Lower leg skin (tissue), 4 donors: ENCODE results near the gene KCTD18. TPM values are rescaled to one million over a fixed set of nuclear protein-coding genes. Genes with fewer than 3 reads are reported as not detected.

Experiments used
- DNase-seq, 2 donors: peaks; one replicate each; pipeline ENCODE4 v3.0.0-alpha.2; 2019; ENCODE audit warnings: low spot score in 2 of 2
- H3K4me3 ChIP-seq: fragments of 200-600 bp; sonication (generic); 2 replicates; pipeline ENCODE4 v1.5.1; 2017; ENCODE audit warnings: mild to moderate bottlenecking, low read depth; ENCODE audit not compliant: poor library complexity, severe bottlenecking
- POLR2A ChIP-seq, 2 donors: fragments of 450-650 bp; IDR thresholded peaks; one replicate each; pipeline ENCODE4 v1.6.1; 2016 to 2017; ENCODE audit warnings: antibody characterized with exemption in 2 of 2, mild to moderate bottlenecking in 1 of 2, moderate library complexity in 1 of 2
- WGBS, 2 donors: methylation state at CpG; one replicate each; pipeline ENCODE4 v1.1.5; 2018; 5-methylcytosine and 5-hydroxymethylcytosine counted together
- intact Hi-C: fragments of 100-400 bp; cut with DNase I; formaldehyde crosslinking; loops from one replicate; pipeline ENCODE4 v1.15.0; 2023; ENCODE audit warnings: low total_unique reads
- total RNA-seq, 4 donors: library from RNA; depleted of rRNA; stranded (reverse); fragments of >200 nt; gene quantifications; one replicate each; pipeline ENCODE4 v1.1.0, GENCODE V29; 2016
- TF ChIP-seq, protein P1 (sequence below), 3 donors: fragments of 450-650 bp; IDR thresholded peaks; one replicate each; pipeline ENCODE4 v1.5.1; 2016; ENCODE audit warnings: antibody characterized with exemption in 3 of 3, mild to moderate bottlenecking in 3 of 3, moderate library complexity in 2 of 3

Gene KCTD18
- total RNA-seq, 4 donors from 2014 or later: 16.9 to 26.2 (median 21.9) TPM

DNA sequence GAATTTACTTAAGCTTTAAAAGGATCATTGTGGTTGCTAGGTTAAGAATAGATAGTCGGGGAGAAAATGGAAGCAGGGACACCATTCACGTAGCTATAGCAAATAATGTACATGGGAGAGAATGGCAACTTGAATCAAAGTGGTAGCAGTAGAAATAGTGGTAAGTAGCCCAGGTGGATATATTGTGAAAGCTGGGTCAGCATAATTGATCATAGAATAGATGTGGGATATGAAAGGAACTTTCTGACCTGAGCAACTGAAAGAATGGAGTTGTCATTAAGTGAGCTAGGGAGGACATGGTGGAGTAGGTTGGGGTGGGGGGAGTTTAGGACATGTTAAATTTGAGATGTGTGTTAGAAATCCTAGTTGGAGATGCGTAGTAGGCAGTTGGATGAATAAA, 18.4 kb upstream of the KCTD18 start:
- intact Hi-C loops: no loop called here
- TF ChIP-seq POLR2A (IDR thresholded peaks at IDR 0.05): no peak
- TF ChIP-seq, protein P1, sequence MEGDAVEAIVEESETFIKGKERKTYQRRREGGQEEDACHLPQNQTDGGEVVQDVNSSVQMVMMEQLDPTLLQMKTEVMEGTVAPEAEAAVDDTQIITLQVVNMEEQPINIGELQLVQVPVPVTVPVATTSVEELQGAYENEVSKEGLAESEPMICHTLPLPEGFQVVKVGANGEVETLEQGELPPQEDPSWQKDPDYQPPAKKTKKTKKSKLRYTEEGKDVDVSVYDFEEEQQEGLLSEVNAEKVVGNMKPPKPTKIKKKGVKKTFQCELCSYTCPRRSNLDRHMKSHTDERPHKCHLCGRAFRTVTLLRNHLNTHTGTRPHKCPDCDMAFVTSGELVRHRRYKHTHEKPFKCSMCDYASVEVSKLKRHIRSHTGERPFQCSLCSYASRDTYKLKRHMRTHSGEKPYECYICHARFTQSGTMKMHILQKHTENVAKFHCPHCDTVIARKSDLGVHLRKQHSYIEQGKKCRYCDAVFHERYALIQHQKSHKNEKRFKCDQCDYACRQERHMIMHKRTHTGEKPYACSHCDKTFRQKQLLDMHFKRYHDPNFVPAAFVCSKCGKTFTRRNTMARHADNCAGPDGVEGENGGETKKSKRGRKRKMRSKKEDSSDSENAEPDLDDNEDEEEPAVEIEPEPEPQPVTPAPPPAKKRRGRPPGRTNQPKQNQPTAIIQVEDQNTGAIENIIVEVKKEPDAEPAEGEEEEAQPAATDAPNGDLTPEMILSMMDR (IDR thresholded peaks at IDR 0.05): no peak
- DNase-seq: no peak
- 86 to 95% methylated on average over 2 to 3 of the region's 3 CpGs for WGBS, 2 donors
- no peak overlapping the region for H3K4me3 ChIP-seq

DNA sequence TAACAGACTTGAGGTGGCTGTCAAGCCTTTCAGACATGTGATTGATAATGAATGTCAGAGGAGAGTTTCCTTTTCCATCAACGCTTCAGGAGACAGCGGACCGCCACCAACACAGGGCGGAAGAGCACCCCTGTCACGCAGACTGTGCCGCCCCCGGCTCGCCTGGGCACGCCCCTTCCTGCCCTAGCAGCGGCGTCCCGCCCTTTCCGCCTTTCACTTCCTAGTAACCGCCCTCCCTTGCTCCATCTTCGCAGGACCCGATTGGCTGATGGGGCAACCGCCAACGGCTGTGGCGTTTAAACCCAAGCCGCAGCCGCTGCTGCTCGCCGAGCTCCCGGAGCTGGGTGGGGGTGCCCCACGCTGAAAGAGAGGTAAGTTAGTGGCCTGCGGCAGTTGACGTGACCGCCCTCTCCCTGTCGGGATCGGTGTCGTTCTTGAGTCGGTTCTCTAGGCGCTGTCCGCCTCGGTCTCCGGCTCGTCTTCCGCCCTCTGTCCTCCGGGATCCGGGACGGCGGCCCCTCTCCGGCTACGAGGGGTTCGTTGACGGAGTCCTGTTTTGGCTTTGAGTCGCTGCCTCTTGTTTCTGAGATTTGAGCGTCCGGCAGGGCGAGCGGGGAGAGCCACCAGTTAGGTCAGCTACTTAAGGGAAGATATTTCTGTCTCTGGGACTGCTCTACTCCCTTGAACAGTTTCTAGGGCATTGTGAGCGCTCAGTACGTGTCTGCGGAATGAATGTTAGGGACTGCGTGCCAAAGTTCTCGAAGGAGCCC, 16.2 kb upstream of the KCTD18 start, which contains the start of gene SGO2:
Gene SGO2 (plus strand): TSS at position 326 of the 770 bp plus-strand sequence. CDS start 6,769 bp downstream, outside the sequence.
- peak; percentile 92 to 98 for DNase-seq
- peak within 1 kb of the TSS; percentile 60 for H3K4me3 ChIP-seq
- TF ChIP-seq, protein P1 (IDR thresholded peaks at IDR 0.05): peak in 1 of 3 donors; percentile 8
- no peak for TF ChIP-seq POLR2A (IDR thresholded peaks at IDR 0.05)
- WGBS, 2 donors: 0 to 1% methylated on average over 45 to 49 of the region's 56 CpGs
- intact Hi-C loops: no loop called here

DNA sequence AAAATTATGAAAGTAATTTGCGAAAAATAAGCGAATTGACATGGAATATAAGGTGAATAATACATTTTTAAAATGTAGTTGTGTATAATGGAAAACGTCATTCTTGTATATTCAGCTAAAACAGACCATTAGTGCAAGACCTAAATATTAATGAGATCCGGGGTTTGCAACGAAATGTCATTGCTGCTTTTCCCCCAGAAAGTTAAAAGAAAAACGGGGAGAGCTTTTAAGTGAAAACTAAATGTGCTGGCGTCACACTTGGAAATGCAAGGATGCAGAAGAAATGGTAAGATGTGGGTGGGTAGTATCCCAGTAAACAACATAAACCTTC, 15.6 kb upstream of the KCTD18 start:
- intact Hi-C loops: no loop called here
- H3K4me3 ChIP-seq: peak overlapping the region; percentile 60
- TF ChIP-seq, protein P1 (IDR thresholded peaks at IDR 0.05): no peak
- TF ChIP-seq POLR2A (IDR thresholded peaks at IDR 0.05): no peak
- WGBS, 2 donors: 15 to 25% methylated on average over 7 of the region's 7 CpGs
- DNase-seq: no peak

DNA sequence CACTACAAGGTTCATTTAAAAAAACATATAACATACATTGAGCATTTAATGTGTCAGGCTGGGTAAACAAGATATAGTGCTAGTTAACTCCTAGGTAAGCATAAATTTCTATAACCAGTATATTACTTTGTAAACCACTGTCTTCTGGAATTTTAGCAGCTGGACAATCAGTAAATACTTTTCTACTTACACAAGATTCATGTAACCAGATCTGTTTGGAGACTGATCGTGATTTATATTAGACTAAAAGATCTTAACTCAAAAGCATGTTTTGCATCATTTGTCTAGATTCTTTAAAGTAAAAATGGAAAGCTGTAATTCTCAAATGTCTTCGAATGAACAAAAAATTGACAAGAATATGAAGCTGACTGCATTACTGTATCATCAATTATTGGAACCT, 15.2 kb upstream of the KCTD18 start:
- WGBS, 2 donors: 81 to 86% methylated on average over 2 of the region's 2 CpGs
- intact Hi-C loops: no loop called here
- TF ChIP-seq, protein P1 (IDR thresholded peaks at IDR 0.05): no peak
- TF ChIP-seq POLR2A (IDR thresholded peaks at IDR 0.05): no peak
- no peak overlapping the region for H3K4me3 ChIP-seq
- DNase-seq: no peak

DNA sequence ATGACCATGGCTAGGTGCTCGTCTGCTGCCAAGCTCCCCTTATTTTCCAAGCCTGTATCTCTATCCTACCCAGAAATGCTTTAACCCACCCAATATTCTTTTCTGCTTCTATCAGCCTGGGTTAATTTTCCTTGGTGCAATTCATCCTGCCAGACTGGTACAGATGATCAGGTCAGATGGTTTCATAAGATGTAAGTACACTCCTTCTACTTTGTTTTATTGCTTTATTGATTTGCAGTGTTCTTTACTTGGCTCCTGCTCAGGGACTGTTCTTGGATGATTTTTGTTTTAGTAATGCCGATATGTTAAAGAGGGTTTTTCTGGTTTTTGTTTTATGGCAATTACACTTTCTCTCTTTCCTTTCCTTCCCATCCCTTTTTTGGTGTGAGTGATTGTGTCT, 13.7 kb upstream of the KCTD18 start:
- TF ChIP-seq, protein P1 (IDR thresholded peaks at IDR 0.05): no peak
- no peak for TF ChIP-seq POLR2A (IDR thresholded peaks at IDR 0.05)
- no peak overlapping the region for H3K4me3 ChIP-seq
- intact Hi-C loops: no loop called here
- no peak for DNase-seq
- 70 to 83% methylated on average over 2 of the region's 2 CpGs for WGBS, 2 donors

DNA sequence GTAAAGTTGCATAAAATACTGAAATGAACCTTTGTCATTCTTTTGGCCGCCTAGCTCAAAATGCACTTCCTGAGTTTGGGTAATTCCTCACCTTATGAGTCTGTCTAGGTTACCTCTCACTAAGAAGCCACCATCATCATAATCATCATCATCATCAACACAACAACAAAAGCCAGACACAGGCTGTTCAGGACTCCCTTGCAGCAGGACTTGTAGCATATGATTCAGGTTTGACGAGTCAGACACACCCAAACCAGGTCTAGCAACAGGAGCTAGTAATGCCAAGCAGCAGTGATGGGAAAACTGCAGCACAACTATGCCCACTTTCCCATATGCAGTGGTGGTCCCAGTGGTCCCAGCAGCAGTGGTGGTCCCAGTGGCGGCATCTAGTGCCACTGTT, 13.3 kb upstream of the KCTD18 start:
- H3K4me3 ChIP-seq: no peak overlapping the region
- intact Hi-C loops: no loop called here
- no peak for DNase-seq
- WGBS, 2 donors: 54 to 68% methylated on average over 3 of the region's 3 CpGs
- TF ChIP-seq, protein P1 (IDR thresholded peaks at IDR 0.05): no peak
- TF ChIP-seq POLR2A (IDR thresholded peaks at IDR 0.05): no peak
